ENCODE results near the gene RNF175.

- TF ChIP-seq ZNF317 (CRISPR knock-in tag; IDR thresholded peaks at IDR 0.05; ENCODE audit: borderline replicate concordance, low read depth) (peak; percentile 28; the same call in 1 of the 2 replicates), ZNF232 (CRISPR knock-in tag; IDR thresholded peaks at IDR 0.05) (no peak), SP1 (CRISPR knock-in tag; conservative IDR thresholded peaks at IDR 0.05) (0 out of 2 replicates have a peak, but pooled peaks have one; percentile 19), MXD4 (CRISPR knock-in tag; IDR thresholded peaks at IDR 0.05; ENCODE audit: borderline replicate concordance) (no peak), ZNF416 (CRISPR knock-in tag; IDR thresholded peaks at IDR 0.05) (no peak), TEAD4 (CRISPR knock-in tag; IDR thresholded peaks at IDR 0.05) (no peak)
- TF ChIP-seq, protein P1, sequence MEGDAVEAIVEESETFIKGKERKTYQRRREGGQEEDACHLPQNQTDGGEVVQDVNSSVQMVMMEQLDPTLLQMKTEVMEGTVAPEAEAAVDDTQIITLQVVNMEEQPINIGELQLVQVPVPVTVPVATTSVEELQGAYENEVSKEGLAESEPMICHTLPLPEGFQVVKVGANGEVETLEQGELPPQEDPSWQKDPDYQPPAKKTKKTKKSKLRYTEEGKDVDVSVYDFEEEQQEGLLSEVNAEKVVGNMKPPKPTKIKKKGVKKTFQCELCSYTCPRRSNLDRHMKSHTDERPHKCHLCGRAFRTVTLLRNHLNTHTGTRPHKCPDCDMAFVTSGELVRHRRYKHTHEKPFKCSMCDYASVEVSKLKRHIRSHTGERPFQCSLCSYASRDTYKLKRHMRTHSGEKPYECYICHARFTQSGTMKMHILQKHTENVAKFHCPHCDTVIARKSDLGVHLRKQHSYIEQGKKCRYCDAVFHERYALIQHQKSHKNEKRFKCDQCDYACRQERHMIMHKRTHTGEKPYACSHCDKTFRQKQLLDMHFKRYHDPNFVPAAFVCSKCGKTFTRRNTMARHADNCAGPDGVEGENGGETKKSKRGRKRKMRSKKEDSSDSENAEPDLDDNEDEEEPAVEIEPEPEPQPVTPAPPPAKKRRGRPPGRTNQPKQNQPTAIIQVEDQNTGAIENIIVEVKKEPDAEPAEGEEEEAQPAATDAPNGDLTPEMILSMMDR (IDR thresholded peaks at IDR 0.05): no peak
- TF ChIP-seq, protein P2, sequence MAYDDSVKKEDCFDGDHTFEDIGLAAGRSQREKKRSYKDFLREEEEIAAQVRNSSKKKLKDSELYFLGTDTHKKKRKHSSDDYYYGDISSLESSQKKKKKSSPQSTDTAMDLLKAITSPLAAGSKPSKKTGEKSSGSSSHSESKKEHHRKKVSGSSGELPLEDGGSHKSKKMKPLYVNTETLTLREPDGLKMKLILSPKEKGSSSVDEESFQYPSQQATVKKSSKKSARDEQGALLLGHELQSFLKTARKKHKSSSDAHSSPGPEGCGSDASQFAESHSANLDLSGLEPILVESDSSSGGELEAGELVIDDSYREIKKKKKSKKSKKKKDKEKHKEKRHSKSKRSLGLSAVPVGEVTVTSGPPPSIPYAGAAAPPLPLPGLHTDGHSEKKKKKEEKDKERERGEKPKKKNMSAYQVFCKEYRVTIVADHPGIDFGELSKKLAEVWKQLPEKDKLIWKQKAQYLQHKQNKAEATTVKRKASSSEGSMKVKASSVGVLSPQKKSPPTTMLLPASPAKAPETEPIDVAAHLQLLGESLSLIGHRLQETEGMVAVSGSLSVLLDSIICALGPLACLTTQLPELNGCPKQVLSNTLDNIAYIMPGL (CRISPR knock-in tag; IDR thresholded peaks at IDR 0.05): peak; percentile 94
These were observed at the start of gene RNF175 for GRCh38 chr4:153759407-153760316.
